Measurements from ENCODE around the gene ZBTB42.

DNA sequence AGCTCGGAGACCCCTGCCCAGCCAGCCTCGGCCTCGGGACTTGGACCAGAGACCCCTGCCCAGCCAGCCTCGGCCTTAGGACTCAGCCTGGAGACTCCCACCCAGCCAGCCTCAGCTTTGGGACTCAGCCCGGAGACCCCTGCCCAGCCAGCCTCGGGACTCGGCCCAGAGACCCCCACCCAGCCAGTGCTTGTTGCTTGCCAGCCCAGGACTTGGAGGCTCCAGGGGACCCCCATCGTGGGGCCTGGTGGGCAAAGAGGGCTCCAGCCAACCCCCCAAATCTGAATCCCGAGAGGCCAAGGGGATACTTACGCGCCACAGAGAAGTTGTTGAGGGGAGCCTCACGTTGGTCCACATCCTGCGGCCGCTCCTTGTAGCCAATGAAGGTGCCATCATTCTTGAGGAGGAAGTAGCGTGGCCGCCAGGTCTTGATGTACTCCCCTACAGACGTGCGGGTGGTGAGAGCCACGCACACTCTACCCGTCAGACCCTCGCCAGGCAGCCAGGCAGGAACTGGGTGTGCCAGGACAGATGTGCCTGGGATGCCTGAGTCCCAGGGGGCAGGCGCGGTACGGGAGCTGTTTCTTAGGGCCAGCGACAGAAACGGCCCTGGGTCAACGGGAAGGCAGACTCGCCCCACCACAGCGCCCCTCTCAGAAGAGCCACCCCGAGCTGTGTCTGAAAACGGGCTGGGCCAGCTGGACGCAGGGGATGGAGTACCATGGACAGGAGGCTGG lies 21.0 kb upstream of the ZBTB42 start:
- TF ChIP-seq POLR2AphosphoS5 (IDR thresholded peaks at IDR 0.05; ENCODE audit: low read depth, low read length): no peak
- TF ChIP-seq SIN3A (IDR thresholded peaks at IDR 0.05; ENCODE audit: borderline replicate concordance, insufficient read depth, low read length): no peak
